K562 (cell line): ENCODE results near the gene SQOR. TPM values are rescaled to one million over a fixed set of nuclear protein-coding genes. Genes with fewer than 3 reads are reported as not detected.

Experiments
- ATAC-seq: fragments of 200-7000 bp; cut with Tn5 transposase; 3 replicates; pipeline ENCODE4 v1.9.1; 2020; ENCODE audit warnings: moderate library complexity
- BruUV-seq: library from RNA; stranded (reverse); fragments of 400-500 nt; replicated peaks from 2 replicates; lab custom pipeline; 2021; lab: Mats Ljungman, UMichigan
- CTCF ChIA-PET: fragments of 300-600 bp; formaldehyde crosslinking; extraction: SDS; loops from one replicate; lab custom pipeline; 2021; ENCODE audit warnings: low intra/inter-chr PET ratio; lab: Yijun Ruan, JAX
- POLR2A ChIA-PET: fragments of 300-600, 350-650 bp; sonication (Branson Sonifier 250); formaldehyde crosslinking; extraction: SDS; loops from one replicate; lab custom pipeline; 2021; ENCODE audit warnings: antibody characterized with exemption, inconsistent platforms; lab: Yijun Ruan, JAX
- DNase-seq, 4 experiments: peaks; one replicate each; pipeline versions ENCODE4 v3.0.0 to v3.0.0-alpha.2; 2011 to 2018; ENCODE audit warnings: low spot score in 3 of 4, mixed read lengths in 3 of 4; ENCODE audit errors: extremely low read depth in 1 of 4
- FAIRE-seq: peaks from 2 replicates; lab custom pipeline; 2011; peaks lifted over from hg19 to GRCh38; lab: Jason Lieb, UNC
- H2AFZ ChIP-seq: 2 replicates; pipeline ENCODE4 v1.6.0; 2011; ENCODE audit warnings: low read depth, low read length, control low read depth, inconsistent platforms
- H3K27ac ChIP-seq: fragments of 200-600 bp; 3 replicates; pipeline ENCODE4 v1.8.0; 2011; ENCODE audit warnings: low read depth, mild to moderate bottlenecking, control low read depth, inconsistent platforms, low read length, moderate library complexity, mixed read lengths; ENCODE audit errors: extremely low read depth
- H3K27me3 ChIP-seq, 2 experiments: fragments of 300-600 bp in 1 of 2; 2 replicates in 1 of 2; 3 replicates in 1 of 2; pipeline versions ENCODE4 v1.6.0 to v1.8.0; 2011; ENCODE audit warnings: inconsistent platforms in 2 of 2, low read length in 2 of 2, mild to moderate bottlenecking in 1 of 2, mixed read lengths in 1 of 2, moderate library complexity in 1 of 2; ENCODE audit not compliant: control insufficient read depth in 2 of 2, insufficient read depth in 2 of 2
- H3K36me3 ChIP-seq: fragments of 300-600 bp; 3 replicates; pipeline ENCODE4 v1.8.0; 2011; ENCODE audit warnings: mild to moderate bottlenecking, low read length, inconsistent platforms; ENCODE audit not compliant: control insufficient read depth, insufficient read depth
- H3K4me1 ChIP-seq, 2 experiments: fragments of 200-600 bp in 1 of 2; replicated peaks in 1 of 2; 2 replicates in 1 of 2; 3 replicates in 1 of 2; pipeline versions ENCODE4 v1.5.1 to v1.8.0; 2011; ENCODE audit warnings: inconsistent platforms in 2 of 2, low read length in 2 of 2, mild to moderate bottlenecking in 1 of 2, mixed read lengths in 1 of 2, moderate library complexity in 1 of 2; ENCODE audit not compliant: control insufficient read depth in 2 of 2, insufficient read depth in 2 of 2
- H3K4me2 ChIP-seq: 2 replicates; pipeline ENCODE4 v1.6.1; 2011; ENCODE audit warnings: low read length, control low read depth, inconsistent platforms, mixed read lengths; ENCODE audit not compliant: insufficient read depth
- H3K4me3 ChIP-seq: fragments of 200-600 bp; sonication (generic), shearing (Covaris generic); 2 replicates; pipeline ENCODE4 v1.5.1; 2016; ENCODE audit warnings: control low read depth, inconsistent platforms
- H3K79me2 ChIP-seq: fragments of 200-600 bp; 3 replicates; pipeline ENCODE4 v1.8.0; 2011; ENCODE audit warnings: low read length, inconsistent platforms; ENCODE audit not compliant: control insufficient read depth, insufficient read depth
- H3K9ac ChIP-seq, 2 experiments: 2 replicates each; pipeline versions ENCODE4 v1.6.0 to v1.6.1; 2011; ENCODE audit warnings: low read depth in 2 of 2, low read length in 2 of 2, control low read depth in 1 of 2, inconsistent platforms in 1 of 2, mild to moderate bottlenecking in 1 of 2, mixed read lengths in 1 of 2; ENCODE audit not compliant: insufficient read depth in 1 of 2
- H3K9me1 ChIP-seq: one replicate; pipeline ENCODE4 v1.6.0; 2011; ENCODE audit warnings: inconsistent platforms, mild to moderate bottlenecking, low read length, moderate library complexity; ENCODE audit not compliant: control insufficient read depth, insufficient read depth
- H3K9me3 ChIP-seq: replicated peaks from 2 replicates; pipeline ENCODE4 v1.5.1; 2011; ENCODE audit warnings: low read depth, low read length, inconsistent platforms; ENCODE audit not compliant: control insufficient read depth, insufficient read depth
- H4K20me1 ChIP-seq: replicated peaks from 2 replicates; pipeline ENCODE4 v1.6.1; 2011; ENCODE audit warnings: low read length, inconsistent platforms, mixed read lengths; ENCODE audit not compliant: control insufficient read depth, insufficient read depth
- CXXC5 ChIP-seq: fragments of 250-450 bp; sonication (Bioruptor Pico); IDR thresholded peaks from 2 replicates; pipeline ENCODE4 v1.8.0; 2022; ENCODE audit warnings: inconsistent platforms, mild to moderate bottlenecking, moderate library complexity
- DDX20 ChIP-seq: fragments of 450-650 bp; IDR thresholded peaks from 2 replicates; pipeline ENCODE4 v1.6.1; 2016; ENCODE audit warnings: missing genetic modification characterization, low read depth, mild to moderate bottlenecking, missing compliant biosample characterization, moderate library complexity
- ETV5 ChIP-seq: sonication (generic); formaldehyde crosslinking; IDR thresholded peaks from 2 replicates; pipeline ENCODE4 v1.4.0; 2020; ENCODE audit warnings: low read depth, mild to moderate bottlenecking, missing genetic modification reagents
- ETV6 ChIP-seq, 3 experiments: fragments of 150-350 bp in 1 of 3; sonication (generic) in 1 of 3; formaldehyde crosslinking in 1 of 3; IDR thresholded peaks; 2 replicates each; pipeline versions ENCODE4 v1.6.1 to v1.8.0; 2014 to 2022; ENCODE audit warnings: borderline replicate concordance in 2 of 3, low read depth in 2 of 3, antibody characterized with exemption in 1 of 3, low read length in 1 of 3, mild to moderate bottlenecking in 1 of 3, missing genetic modification reagents in 1 of 3
- HDAC1 ChIP-seq, 2 experiments: fragments of 450-650 bp; IDR thresholded peaks; 2 replicates each; pipeline ENCODE4 v1.6.1; 2016 to 2017; ENCODE audit warnings: inconsistent platforms in 1 of 2, mild to moderate bottlenecking in 1 of 2, moderate library complexity in 1 of 2
- KDM5B ChIP-seq: fragments of 200-600 bp; sonication (generic); IDR thresholded peaks from 2 replicates; pipeline ENCODE4 v1.6.1; 2012; ENCODE audit warnings: low read depth, mild to moderate bottlenecking, moderate library complexity, low read length, control low read depth, inconsistent platforms; ENCODE audit not compliant: insufficient replicate concordance
- MCM7 ChIP-seq, 2 experiments: fragments of 450-650 bp; IDR thresholded peaks; 2 replicates each; pipeline ENCODE4 v1.6.1; 2016 to 2018
- SMARCB1 ChIP-seq: IDR thresholded peaks from 2 replicates; pipeline ENCODE4 v1.6.1; 2011; ENCODE audit warnings: improper control_type of control experiment, low read depth; ENCODE audit not compliant: insufficient read length
- SRF ChIP-seq, 2 experiments: fragments of 250-450, 450-650 bp in 1 of 2; sonication (Bioruptor Pico) in 1 of 2; sonication (generic) in 1 of 2; formaldehyde crosslinking; IDR thresholded peaks; 2 replicates each; pipeline versions ENCODE4 v1.5.0 to v1.5.1; 2020 to 2022; ENCODE audit warnings: mild to moderate bottlenecking in 1 of 2, missing genetic modification reagents in 1 of 2
- ZKSCAN3 ChIP-seq: fragments of 250-450 bp; sonication (Bioruptor Pico); IDR thresholded peaks from 2 replicates; pipeline ENCODE4 v1.4.0; 2020
- ZNF3 ChIP-seq: fragments of 250-450 bp; sonication (Bioruptor Pico); IDR thresholded peaks from 2 replicates; pipeline ENCODE4 v1.5.0; 2021; ENCODE audit warnings: mild to moderate bottlenecking, moderate library complexity
- ZNF316 ChIP-seq: fragments of 450-650 bp; IDR thresholded peaks from 2 replicates; pipeline ENCODE4 v1.6.1; 2016
- WGBS: fragments of 100-300 bp; shearing (Covaris generic); methylation state at CpG from one replicate; pipeline ENCODE4 v1.1.6; 2016; ENCODE audit warnings: low coverage, mixed read lengths; ENCODE audit not compliant: insufficient coverage; ENCODE audit errors: missing lambda C conversion rate; 5-methylcytosine and 5-hydroxymethylcytosine counted together
- in situ Hi-C: fragments of 300-500 bp; cut with MboI; formaldehyde crosslinking; loops from 4 replicates; pipeline ENCODE4 v1.15.0; 2018; ENCODE audit warnings: inconsistent platforms, mixed read lengths
- intact Hi-C: fragments of 100-400 bp; cut with micrococcal nuclease; formaldehyde crosslinking; loops from 2 replicates; pipeline ENCODE4 v1.14.2; 2022
- polyA plus RNA-seq, 8 experiments: library from polyadenylated mRNA; depleted of rRNA in 4 of 8; stranded (reverse) in 5 of 8; unstranded in 3 of 8; fragments of >200 nt; fragmentation: Nextera tagmentation in 2 of 8; fragmentation: Illumina TruSeq in 1 of 8; extraction: Ambion mirVana in 2 of 8; extraction: Trizol in 1 of 8; gene quantifications; 2 replicates each; pipeline versions ENCODE4 v1.2.1 to v1.2.3, GENCODE V29; 2011 to 2014; ENCODE audit warnings: inconsistent platforms in 1 of 8, missing spikeins in 1 of 8
- total RNA-seq, 7 experiments: library from RNA; depleted of rRNA in 6 of 7; stranded (reverse); fragments of >200 nt in 6 of 7; fragmentation: Illumina TruSeq in 2 of 7; extraction: Trizol in 2 of 7; gene quantifications; 2 replicates each; pipeline versions ENCODE4 v1.2.1 to v1.2.3, GENCODE V29; 2011 to 2021; ENCODE audit warnings: low replicate concordance in 1 of 7
- TF ChIP-seq, protein P1 (sequence below): fragments of 200-400 bp; formaldehyde crosslinking; IDR thresholded peaks from 2 replicates; pipeline ENCODE4 v1.6.1; 2017; ENCODE audit warnings: mild to moderate bottlenecking, low read depth, low read length, moderate library complexity
- TF ChIP-seq, protein P2 (sequence below): fragments of 450-650 bp; formaldehyde crosslinking; IDR thresholded peaks from 2 replicates; pipeline ENCODE4 v1.4.0; 2022; ENCODE audit warnings: mild to moderate bottlenecking, moderate library complexity
- TF ChIP-seq, protein P3 (sequence below): fragments of 450-650 bp; IDR thresholded peaks from 2 replicates; pipeline ENCODE4 v1.6.1; 2016; ENCODE audit warnings: missing biosample characterization, missing genetic modification characterization

SQOR gene
- total and polyA plus RNA-seq, 9 of the 15 experiments (the other 6 are each of a cell fraction or from before 2014, with no cell fraction given) = 0.32 to 1.6 (median 1.1) TPM

DNA sequence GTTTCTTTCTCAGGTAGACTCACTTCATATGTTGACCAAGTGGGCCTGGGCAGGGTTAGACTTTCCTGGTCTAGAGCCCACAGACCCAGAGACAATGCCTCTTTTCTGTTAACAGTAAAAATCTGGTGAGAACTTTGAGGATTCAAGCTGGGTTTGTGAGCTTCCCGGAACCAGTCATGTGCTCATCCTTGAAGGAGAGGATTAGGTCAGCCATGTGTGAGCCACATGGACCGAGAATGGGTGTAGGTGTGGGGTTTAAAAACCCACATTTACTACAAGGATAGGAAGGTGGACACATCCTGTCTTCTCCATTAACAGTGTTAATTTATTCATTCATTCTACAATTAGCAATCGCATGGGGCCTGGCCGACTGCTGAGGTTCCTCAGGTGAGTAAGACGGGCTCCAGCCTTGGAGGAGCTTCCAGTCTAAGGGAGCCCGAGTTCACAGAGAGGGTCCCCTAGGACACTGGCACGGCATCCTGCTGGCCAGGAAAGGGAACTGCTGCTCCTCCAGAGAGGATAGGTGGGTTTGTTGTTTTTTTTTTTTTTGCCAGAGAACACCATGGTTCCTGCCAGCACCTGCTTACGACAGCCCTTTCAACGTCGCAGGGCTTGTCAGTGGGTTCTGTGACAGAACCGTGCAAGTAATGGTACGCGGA, 69.0 kb downstream of the SQOR start:
- WGBS = 21% methylated on average over 11 of the region's 13 CpGs
- H3K9me1 ChIP-seq = no peaks in the 10 kb centered on the region
- H2AFZ ChIP-seq = no peak overlapping the region
- H3K27me3 ChIP-seq = peaks cover 0 to 7% of the 10 kb centered on the region in 2 experiments; a peak in 2 of 5 replicates
- in situ Hi-C loops = no loop called here
- FAIRE-seq (no peak), DNase-seq (no peak), ATAC-seq (peak; percentile 27; the same call in 1 of the 3 replicates)
- intact Hi-C loops = no loop called here
- ChIA-PET POLR2A (no interaction called here), CTCF (interaction anchor here (0.6 kb wide), 1 partner anchor 608 kb away, joined by 4 read pairs; no protein-coding TSS in a partner anchor)
- peaks cover 0 to 8% of the 10 kb centered on the region in 2 experiments; a peak in 1 of 5 replicates for H3K4me1 ChIP-seq
- no peaks in the 10 kb centered on the region for H3K36me3 ChIP-seq
- no TSS peak for BruUV-seq
- H3K27ac ChIP-seq = no peak overlapping the region
- H3K4me2 ChIP-seq = no peak overlapping the region
- H3K9ac ChIP-seq = no peak overlapping the region
- H3K79me2 ChIP-seq = no peaks in the 10 kb centered on the region
- H4K20me1 ChIP-seq = no peaks in the 10 kb centered on the region
- no peaks in the 10 kb centered on the region for H3K9me3 ChIP-seq
- no peak overlapping the region for H3K4me3 ChIP-seq
- TF ChIP-seq, protein P1, sequence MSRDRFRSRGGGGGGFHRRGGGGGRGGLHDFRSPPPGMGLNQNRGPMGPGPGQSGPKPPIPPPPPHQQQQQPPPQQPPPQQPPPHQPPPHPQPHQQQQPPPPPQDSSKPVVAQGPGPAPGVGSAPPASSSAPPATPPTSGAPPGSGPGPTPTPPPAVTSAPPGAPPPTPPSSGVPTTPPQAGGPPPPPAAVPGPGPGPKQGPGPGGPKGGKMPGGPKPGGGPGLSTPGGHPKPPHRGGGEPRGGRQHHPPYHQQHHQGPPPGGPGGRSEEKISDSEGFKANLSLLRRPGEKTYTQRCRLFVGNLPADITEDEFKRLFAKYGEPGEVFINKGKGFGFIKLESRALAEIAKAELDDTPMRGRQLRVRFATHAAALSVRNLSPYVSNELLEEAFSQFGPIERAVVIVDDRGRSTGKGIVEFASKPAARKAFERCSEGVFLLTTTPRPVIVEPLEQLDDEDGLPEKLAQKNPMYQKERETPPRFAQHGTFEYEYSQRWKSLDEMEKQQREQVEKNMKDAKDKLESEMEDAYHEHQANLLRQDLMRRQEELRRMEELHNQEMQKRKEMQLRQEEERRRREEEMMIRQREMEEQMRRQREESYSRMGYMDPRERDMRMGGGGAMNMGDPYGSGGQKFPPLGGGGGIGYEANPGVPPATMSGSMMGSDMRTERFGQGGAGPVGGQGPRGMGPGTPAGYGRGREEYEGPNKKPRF = no peak
- TF ChIP-seq ETV5 (CRISPR knock-in tag) (no peak), CXXC5 (CRISPR knock-in tag) (no peak), MCM7 (IDR thresholded peaks at IDR 0.05) (no peak), ZNF3 (CRISPR knock-in tag) (no peak), SMARCB1 (no peak), ETV6 (IDR thresholded peaks at IDR 0.05; ENCODE audit: borderline replicate concordance in 1 of 2, low read depth in 2 of 2, low read length in 1 of 2) (no peak), ETV6 (CRISPR knock-in tag; IDR thresholded peaks at IDR 0.05; ENCODE audit: borderline replicate concordance) (no peak), ZKSCAN3 (CRISPR knock-in tag) (no peak), KDM5B (no peak), HDAC1 (IDR thresholded peaks at IDR 0.05) (no peak), SRF (CRISPR knock-in tag; IDR thresholded peaks at IDR 0.05) (no peak), DDX20 (tag) (no peak), ZNF316 (no peak)
- TF ChIP-seq, protein P2, sequence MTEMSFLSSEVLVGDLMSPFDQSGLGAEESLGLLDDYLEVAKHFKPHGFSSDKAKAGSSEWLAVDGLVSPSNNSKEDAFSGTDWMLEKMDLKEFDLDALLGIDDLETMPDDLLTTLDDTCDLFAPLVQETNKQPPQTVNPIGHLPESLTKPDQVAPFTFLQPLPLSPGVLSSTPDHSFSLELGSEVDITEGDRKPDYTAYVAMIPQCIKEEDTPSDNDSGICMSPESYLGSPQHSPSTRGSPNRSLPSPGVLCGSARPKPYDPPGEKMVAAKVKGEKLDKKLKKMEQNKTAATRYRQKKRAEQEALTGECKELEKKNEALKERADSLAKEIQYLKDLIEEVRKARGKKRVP = no peak
- TF ChIP-seq, protein P3, sequence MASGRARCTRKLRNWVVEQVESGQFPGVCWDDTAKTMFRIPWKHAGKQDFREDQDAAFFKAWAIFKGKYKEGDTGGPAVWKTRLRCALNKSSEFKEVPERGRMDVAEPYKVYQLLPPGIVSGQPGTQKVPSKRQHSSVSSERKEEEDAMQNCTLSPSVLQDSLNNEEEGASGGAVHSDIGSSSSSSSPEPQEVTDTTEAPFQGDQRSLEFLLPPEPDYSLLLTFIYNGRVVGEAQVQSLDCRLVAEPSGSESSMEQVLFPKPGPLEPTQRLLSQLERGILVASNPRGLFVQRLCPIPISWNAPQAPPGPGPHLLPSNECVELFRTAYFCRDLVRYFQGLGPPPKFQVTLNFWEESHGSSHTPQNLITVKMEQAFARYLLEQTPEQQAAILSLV (tag) = no peak
